ENCODE results near the gene TMPRSS4.

GRCh38 chr11:118109231-118109630 lies 32.4 kb downstream of the TMPRSS4 start:
- TF ChIP-seq CTCF (IDR thresholded peaks at IDR 0.05): no peak
- no peak for TF ChIP-seq POLR2A (IDR thresholded peaks at IDR 0.05)

Data from right lobe of liver (tissue), 4 donors.